Superior temporal gyrus (tissue), 1 donor: ENCODE data around the gene CMC4.

ENCODE experiments used
- DNase-seq: peaks from one replicate; pipeline ENCODE4 v3.0.0-alpha.2; 2016; ENCODE audit errors: extremely low spot score

Gene CMC4

GRCh38 chrX:155070975-155071693 lies at the start of gene CMC4, which contains the start of the genes BRCC3 and MTCP1:
TSS of gene CMC4 (minus strand) at chrX:155071136. CDS start at chrX:155064023, 7,113 bp downstream.
TSS of gene BRCC3 (plus strand) at chrX:155071508. CDS start at chrX:155071528, 20 bp downstream.
TSS of gene MTCP1 (minus strand) at chrX:155071136. CDS start at chrX:155066010, 5,126 bp downstream.
- DNase-seq, result peak; percentile 62

- DNase-seq, result no peak
These were observed 44.4 kb upstream of the CMC4 start for GRCh38 chrX:155115174-155115819.

GRCh38 chrX:155113097-155113496 lies 42.2 kb upstream of the CMC4 start:
- DNase-seq, result no peak

GRCh38 chrX:155112171-155112570 lies 41.2 kb upstream of the CMC4 start:
- no peak for DNase-seq

- no peak for DNase-seq
These were observed 37.5 kb upstream of the CMC4 start for GRCh38 chrX:155108427-155108826.

- DNase-seq, result no peak
These were observed 35.0 kb upstream of the CMC4 start for GRCh38 chrX:155105919-155106318.

GRCh38 chrX:155094468-155095061 lies 23.6 kb upstream of the CMC4 start:
- DNase-seq, result peak; percentile 42

- DNase-seq, result no peak
These were observed 16.2 kb upstream of the CMC4 start for GRCh38 chrX:155086961-155087735.

- DNase-seq, result no peak
These were observed 15.4 kb upstream of the CMC4 start for GRCh38 chrX:155086202-155086840.

GRCh38 chrX:155071694-155072280 lies 851 bp upstream of the CMC4 start:
- DNase-seq, result no peak

- no peak for DNase-seq
These were observed 317 bp downstream of the CMC4 start for GRCh38 chrX:155070663-155070974.

GRCh38 chrX:155070038-155070437 lies 898 bp downstream of the CMC4 start:
- no peak for DNase-seq

- no peak for DNase-seq
These were observed 1.5 kb downstream of the CMC4 start for GRCh38 chrX:155069414-155069813.

- no peak for DNase-seq
These were observed 2.8 kb downstream of the CMC4 start for GRCh38 chrX:155068165-155068564.

GRCh38 chrX:155065035-155065734 lies 5.8 kb downstream of the CMC4 start:
- no peak for DNase-seq

- no peak for DNase-seq
These were observed 9.2 kb downstream of the CMC4 start for GRCh38 chrX:155061760-155062159.

GRCh38 chrX:155056877-155057792 lies 13.8 kb downstream of the CMC4 start:
- DNase-seq, result peak; percentile 72

- DNase-seq, result no peak
These were observed 14.5 kb downstream of the CMC4 start for GRCh38 chrX:155056471-155056870.

GRCh38 chrX:155055494-155055893 lies 15.4 kb downstream of the CMC4 start:
- DNase-seq, result no peak

- no peak for DNase-seq
These were observed 16.7 kb downstream of the CMC4 start for GRCh38 chrX:155054255-155054654.
